ENCODE results near the gene ZC3HAV1.

DNA sequence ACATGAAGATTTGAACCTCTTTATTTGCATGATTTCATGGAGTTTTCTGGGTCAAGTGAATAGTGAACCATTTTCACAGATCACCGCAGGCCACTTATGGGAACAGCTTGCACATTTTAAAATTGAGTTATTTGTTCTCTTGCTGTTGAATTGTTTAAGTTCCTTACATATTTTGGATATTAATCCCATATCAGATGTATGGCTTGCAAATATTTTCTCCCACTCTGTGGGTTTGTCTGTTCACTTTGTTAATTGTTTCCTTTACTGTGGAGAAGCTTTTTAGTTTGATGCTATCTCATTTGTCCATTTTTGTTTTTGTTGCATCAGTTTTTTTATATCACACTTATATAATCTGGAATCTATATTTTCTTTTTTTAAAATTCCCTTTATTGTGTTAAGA, 59.6 kb downstream of the ZC3HAV1 start:
- TF ChIP-seq, protein P1, sequence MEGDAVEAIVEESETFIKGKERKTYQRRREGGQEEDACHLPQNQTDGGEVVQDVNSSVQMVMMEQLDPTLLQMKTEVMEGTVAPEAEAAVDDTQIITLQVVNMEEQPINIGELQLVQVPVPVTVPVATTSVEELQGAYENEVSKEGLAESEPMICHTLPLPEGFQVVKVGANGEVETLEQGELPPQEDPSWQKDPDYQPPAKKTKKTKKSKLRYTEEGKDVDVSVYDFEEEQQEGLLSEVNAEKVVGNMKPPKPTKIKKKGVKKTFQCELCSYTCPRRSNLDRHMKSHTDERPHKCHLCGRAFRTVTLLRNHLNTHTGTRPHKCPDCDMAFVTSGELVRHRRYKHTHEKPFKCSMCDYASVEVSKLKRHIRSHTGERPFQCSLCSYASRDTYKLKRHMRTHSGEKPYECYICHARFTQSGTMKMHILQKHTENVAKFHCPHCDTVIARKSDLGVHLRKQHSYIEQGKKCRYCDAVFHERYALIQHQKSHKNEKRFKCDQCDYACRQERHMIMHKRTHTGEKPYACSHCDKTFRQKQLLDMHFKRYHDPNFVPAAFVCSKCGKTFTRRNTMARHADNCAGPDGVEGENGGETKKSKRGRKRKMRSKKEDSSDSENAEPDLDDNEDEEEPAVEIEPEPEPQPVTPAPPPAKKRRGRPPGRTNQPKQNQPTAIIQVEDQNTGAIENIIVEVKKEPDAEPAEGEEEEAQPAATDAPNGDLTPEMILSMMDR (conservative IDR thresholded peaks at IDR 0.05; ENCODE audit: low read depth in 2 of 2), result no peak
- no peak for TF ChIP-seq EZH2 (IDR thresholded peaks at IDR 0.05; ENCODE audit: low read depth, unreplicated experiment)
- TF ChIP-seq EZH2phosphoT487 (IDR thresholded peaks at IDR 0.05; ENCODE audit: unreplicated experiment), result no peak
- TF ChIP-seq ZNF331 (CRISPR knock-in tag; IDR thresholded peaks at IDR 0.05; ENCODE audit: low read depth), result no peak
